ENCODE data around the gene SDS.

The SDS gene

GRCh38 chr12:113351089-113351488 lies 52.6 kb downstream of the SDS start:
- no peak overlapping the region for H3K4me3 ChIP-seq (ENCODE audit: control insufficient read depth, low read depth, low read length)
- TF ChIP-seq CTCF (IDR thresholded peaks at IDR 0.05; ENCODE audit: control insufficient read depth, insufficient read depth, low read depth, low read length, missing control alignments) = no peak
- DNase-seq (ENCODE audit: low read depth) = no peak

- H3K4me3 ChIP-seq (ENCODE audit: control insufficient read depth, low read depth, low read length) = no peak overlapping the region
- DNase-seq (ENCODE audit: low read depth) = no peak
- TF ChIP-seq CTCF (IDR thresholded peaks at IDR 0.05; ENCODE audit: control insufficient read depth, insufficient read depth, low read depth, low read length, missing control alignments) = no peak
These were observed 54.7 kb downstream of the SDS start for GRCh38 chr12:113348849-113349536.

- TF ChIP-seq CTCF (IDR thresholded peaks at IDR 0.05; ENCODE audit: control insufficient read depth, insufficient read depth, low read depth, low read length, missing control alignments) = no peak
- DNase-seq (ENCODE audit: low read depth) = no peak
- H3K4me3 ChIP-seq (ENCODE audit: control insufficient read depth, low read depth, low read length) = no peak overlapping the region
These were observed 55.8 kb downstream of the SDS start for GRCh38 chr12:113347892-113348291.

GRCh38 chr12:113347107-113347506 lies 56.6 kb downstream of the SDS start:
- TF ChIP-seq CTCF (IDR thresholded peaks at IDR 0.05; ENCODE audit: control insufficient read depth, insufficient read depth, low read depth, low read length, missing control alignments) = no peak
- no peak overlapping the region for H3K4me3 ChIP-seq (ENCODE audit: control insufficient read depth, low read depth, low read length)
- no peak for DNase-seq (ENCODE audit: low read depth)

- no peak for TF ChIP-seq CTCF (IDR thresholded peaks at IDR 0.05; ENCODE audit: control insufficient read depth, insufficient read depth, low read depth, low read length, missing control alignments)
- H3K4me3 ChIP-seq (ENCODE audit: control insufficient read depth, low read depth, low read length) = no peak overlapping the region
- DNase-seq (ENCODE audit: low read depth) = no peak
These were observed 57.3 kb downstream of the SDS start for GRCh38 chr12:113346353-113346752.

- DNase-seq (ENCODE audit: low read depth) = no peak
- H3K4me3 ChIP-seq (ENCODE audit: control insufficient read depth, low read depth, low read length) = no peak overlapping the region
- TF ChIP-seq CTCF (IDR thresholded peaks at IDR 0.05; ENCODE audit: control insufficient read depth, insufficient read depth, low read depth, low read length, missing control alignments) = no peak
These were observed 58.4 kb downstream of the SDS start for GRCh38 chr12:113345318-113345717.
